Endothelial cell of umbilical vein (primary cell): ENCODE data around the gene FABP6.

Source experiments
- EZH2 ChIP-seq: IDR thresholded peaks from 2 replicates; pipeline ENCODE4 v1.6.1; 2012; ENCODE audit warnings: borderline replicate concordance, low read depth, mild to moderate bottlenecking, moderate library complexity, low read length, inconsistent platforms; ENCODE audit not compliant: severe bottlenecking
- MYC ChIP-seq: IDR thresholded peaks from one replicate; pipeline ENCODE4 v1.6.1; 2011; ENCODE audit warnings: mild to moderate bottlenecking, low read depth, low read length
- POLR2A ChIP-seq: IDR thresholded peaks from 2 replicates; pipeline ENCODE4 v1.6.1; 2012; ENCODE audit warnings: low read depth, mild to moderate bottlenecking, control low read depth, low read length
- POLR2AphosphoS5 ChIP-seq: IDR thresholded peaks from 2 replicates; pipeline ENCODE4 v1.6.1; 2012; ENCODE audit warnings: low read depth, mild to moderate bottlenecking, control low read depth, low read length, moderate library complexity; ENCODE audit not compliant: insufficient read depth
- TF ChIP-seq, protein P1 (sequence below), 2 donors: IDR thresholded peaks; 1 replicate in 1 of 2; 2 replicates in 1 of 2; pipeline ENCODE4 v1.5.1; 2011; ENCODE audit warnings: low read length in 2 of 2, mild to moderate bottlenecking in 2 of 2, moderate library complexity in 2 of 2, control low read depth in 1 of 2, inconsistent platforms in 1 of 2, low read depth in 1 of 2; ENCODE audit not compliant: insufficient read depth in 1 of 2; ENCODE audit errors: extremely low read depth in 1 of 2

DNA sequence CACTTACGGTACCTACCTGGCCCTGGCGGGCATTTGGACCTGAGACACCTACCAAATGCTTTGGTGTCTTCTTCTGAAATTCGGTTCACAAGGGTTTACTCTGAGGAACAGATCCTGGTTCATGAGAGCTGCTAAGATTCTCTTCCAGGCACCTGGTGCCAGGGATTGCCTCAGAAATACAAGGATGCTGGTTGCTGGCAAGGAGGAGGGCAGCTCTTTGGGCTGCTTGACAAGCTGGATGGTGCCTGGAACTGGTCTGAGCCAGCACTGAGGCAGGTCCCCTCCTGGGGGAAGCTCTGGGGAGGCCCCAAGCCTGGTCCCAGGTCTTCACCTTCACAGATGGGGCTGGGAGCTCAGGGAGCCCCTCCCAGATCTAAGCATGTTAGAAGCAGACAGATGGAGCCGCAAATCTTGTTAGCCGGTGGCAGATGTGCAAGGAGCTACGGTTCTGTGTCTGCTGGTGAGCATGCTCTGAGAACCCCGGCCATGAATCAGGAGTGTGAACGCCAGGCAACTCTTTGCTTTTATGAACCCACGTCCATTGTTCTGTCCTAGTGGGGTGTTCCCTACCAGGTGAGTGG, 16.3 kb downstream of the FABP6 start:
- TF ChIP-seq POLR2A (no peak), EZH2 (no peak), POLR2AphosphoS5 (no peak), MYC (no peak)
- TF ChIP-seq, protein P1, sequence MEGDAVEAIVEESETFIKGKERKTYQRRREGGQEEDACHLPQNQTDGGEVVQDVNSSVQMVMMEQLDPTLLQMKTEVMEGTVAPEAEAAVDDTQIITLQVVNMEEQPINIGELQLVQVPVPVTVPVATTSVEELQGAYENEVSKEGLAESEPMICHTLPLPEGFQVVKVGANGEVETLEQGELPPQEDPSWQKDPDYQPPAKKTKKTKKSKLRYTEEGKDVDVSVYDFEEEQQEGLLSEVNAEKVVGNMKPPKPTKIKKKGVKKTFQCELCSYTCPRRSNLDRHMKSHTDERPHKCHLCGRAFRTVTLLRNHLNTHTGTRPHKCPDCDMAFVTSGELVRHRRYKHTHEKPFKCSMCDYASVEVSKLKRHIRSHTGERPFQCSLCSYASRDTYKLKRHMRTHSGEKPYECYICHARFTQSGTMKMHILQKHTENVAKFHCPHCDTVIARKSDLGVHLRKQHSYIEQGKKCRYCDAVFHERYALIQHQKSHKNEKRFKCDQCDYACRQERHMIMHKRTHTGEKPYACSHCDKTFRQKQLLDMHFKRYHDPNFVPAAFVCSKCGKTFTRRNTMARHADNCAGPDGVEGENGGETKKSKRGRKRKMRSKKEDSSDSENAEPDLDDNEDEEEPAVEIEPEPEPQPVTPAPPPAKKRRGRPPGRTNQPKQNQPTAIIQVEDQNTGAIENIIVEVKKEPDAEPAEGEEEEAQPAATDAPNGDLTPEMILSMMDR (IDR thresholded peaks at IDR 0.05; ENCODE audit: extremely low read depth in 1 of 2, insufficient read depth in 1 of 2, low read depth in 1 of 2, low read length in 2 of 2), result no peak
